AG09309 (cell line): Measurements from ENCODE around the gene NATD1.
A peak's percentile ranks its signal among the peaks of the same experiment; 100 is the strongest.

Experiments used
- DNase-seq: peaks from one replicate; pipeline ENCODE4 v3.0.0-alpha.2; 2010; ENCODE audit warnings: low read depth
- H3K4me3 ChIP-seq: 2 replicates; pipeline ENCODE4 v1.5.1; 2011; ENCODE audit warnings: mild to moderate bottlenecking, low read depth, low read length, moderate library complexity; ENCODE audit not compliant: control insufficient read depth
- TF ChIP-seq, protein P1 (sequence below): IDR thresholded peaks from 2 replicates; pipeline ENCODE4 v1.5.1; 2011; ENCODE audit warnings: mild to moderate bottlenecking, low read depth, low read length, inconsistent platforms; ENCODE audit not compliant: insufficient read depth, control insufficient read depth; ENCODE audit errors: missing control alignments

The NATD1 gene

GRCh38 chr17:21214777-21215541, 38.3 kb downstream of the NATD1 start:
- DNase-seq = no peak
- H3K4me3 ChIP-seq = peak overlapping the region; percentile 98
- TF ChIP-seq, protein P1, sequence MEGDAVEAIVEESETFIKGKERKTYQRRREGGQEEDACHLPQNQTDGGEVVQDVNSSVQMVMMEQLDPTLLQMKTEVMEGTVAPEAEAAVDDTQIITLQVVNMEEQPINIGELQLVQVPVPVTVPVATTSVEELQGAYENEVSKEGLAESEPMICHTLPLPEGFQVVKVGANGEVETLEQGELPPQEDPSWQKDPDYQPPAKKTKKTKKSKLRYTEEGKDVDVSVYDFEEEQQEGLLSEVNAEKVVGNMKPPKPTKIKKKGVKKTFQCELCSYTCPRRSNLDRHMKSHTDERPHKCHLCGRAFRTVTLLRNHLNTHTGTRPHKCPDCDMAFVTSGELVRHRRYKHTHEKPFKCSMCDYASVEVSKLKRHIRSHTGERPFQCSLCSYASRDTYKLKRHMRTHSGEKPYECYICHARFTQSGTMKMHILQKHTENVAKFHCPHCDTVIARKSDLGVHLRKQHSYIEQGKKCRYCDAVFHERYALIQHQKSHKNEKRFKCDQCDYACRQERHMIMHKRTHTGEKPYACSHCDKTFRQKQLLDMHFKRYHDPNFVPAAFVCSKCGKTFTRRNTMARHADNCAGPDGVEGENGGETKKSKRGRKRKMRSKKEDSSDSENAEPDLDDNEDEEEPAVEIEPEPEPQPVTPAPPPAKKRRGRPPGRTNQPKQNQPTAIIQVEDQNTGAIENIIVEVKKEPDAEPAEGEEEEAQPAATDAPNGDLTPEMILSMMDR = no peak

DNA sequence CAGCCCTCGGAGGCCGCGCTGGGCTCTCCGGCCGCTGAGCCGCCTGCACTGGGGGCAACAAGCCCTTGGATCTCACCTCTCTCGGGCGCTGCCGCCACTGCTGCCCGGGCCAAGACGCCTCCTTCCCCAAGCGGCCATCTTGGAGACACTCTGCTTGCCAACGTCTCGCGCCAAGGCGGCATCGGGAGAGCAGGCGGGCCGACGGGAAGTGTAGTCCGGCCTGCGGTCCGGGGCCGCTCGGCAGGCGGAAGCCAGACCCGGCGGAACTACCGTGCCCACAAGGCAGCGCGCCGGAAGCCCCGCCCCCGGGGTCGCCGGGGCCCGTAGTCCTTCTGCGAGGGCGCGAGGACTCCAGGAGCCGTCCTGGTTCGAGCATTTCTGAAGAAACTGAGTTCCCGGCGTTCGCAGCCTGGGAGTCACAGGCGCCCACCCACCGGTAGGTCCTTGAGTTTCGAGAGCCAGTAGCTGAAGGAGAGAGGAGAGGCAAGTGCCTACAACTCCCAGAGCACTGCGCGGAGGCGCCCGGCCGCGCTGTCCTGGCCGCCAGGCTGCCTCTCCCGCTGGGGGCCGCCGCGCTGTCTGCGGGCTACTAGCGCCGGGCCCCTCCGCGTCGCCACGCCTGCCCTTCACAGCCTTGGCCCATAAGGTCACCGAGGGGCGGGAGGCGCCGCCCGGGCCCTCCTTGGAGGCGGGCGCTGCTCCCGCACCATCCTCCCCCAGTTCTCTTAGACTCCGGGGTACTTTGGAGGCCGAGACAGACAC, 39.0 kb downstream of the NATD1 start, which contains the start of gene TMEM11:
Gene TMEM11 (minus strand): TSS at position 147 of the 762 bp plus-strand sequence. CDS start 9 bp downstream, at position 138.
- TF ChIP-seq, protein P1 = no peak
- H3K4me3 ChIP-seq = peak within 1 kb of the TSS; percentile 98

DNA sequence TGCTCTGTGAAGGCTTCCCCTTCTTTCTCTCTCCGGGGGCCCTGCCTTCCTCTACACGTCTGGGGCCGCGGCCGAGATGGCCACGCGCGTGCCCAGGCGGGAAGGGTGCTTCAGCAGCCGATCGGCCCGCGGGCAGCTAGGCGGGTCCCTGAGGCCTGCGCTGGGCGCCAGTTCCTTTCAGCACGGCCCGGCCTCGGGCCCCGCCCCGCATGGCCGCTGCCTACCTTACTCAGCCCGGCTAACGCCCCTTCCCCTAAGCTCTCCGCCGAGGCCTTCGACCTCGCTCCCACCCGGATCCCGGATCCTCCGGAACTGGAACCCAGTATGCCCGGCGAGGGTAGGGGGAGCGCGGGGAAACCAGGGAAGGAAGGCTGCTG, 39.6 kb downstream of the NATD1 start:
- no peak for DNase-seq
- H3K4me3 ChIP-seq = peak overlapping the region; percentile 98
- TF ChIP-seq, protein P1 = no peak

More for the DNA sequence above, 39.0 kb downstream of the NATD1 start, which contains the start of gene TMEM11:
- DNase-seq = peak; percentile 79

DNA sequence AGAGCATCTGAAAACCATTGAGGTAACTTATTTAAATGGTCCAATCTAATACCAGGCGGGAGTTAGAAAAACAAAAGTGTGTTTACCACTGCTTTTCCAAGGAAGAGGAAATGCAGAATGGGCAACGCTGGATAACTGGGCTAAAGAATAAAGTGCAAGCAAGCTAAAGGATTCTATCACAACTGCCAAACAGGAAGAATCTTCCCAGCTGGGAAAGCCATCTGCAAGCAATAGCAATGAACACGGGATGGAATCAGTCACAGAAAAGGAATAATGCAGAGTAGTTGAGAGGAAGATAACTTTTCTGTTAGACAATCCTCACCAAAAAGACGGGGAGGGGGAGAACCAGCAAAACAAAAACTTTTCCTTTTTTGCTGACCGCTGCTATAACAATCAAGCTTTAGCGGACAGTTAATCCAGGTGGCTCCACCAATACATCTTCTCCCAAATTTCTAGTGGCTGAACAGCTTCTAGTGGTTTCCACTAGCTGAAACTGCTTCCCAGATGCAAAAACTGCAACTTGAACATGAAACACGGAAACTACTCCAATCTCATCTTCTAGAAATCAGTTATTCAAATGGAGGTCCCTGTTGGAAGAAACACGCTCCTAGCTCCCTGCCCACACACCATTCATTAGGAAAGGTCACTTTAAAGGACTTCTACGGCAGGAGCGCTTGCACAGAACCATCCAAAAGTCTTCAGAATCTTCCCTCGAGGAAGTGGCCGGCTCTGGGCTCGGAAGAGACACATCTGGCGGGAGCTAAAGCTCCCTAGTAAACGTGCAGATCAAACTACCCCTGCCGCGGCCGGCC, 40.2 kb downstream of the NATD1 start:
- DNase-seq = no peak
- H3K4me3 ChIP-seq = peak overlapping the region; percentile 98
- TF ChIP-seq, protein P1 = no peak

DNA sequence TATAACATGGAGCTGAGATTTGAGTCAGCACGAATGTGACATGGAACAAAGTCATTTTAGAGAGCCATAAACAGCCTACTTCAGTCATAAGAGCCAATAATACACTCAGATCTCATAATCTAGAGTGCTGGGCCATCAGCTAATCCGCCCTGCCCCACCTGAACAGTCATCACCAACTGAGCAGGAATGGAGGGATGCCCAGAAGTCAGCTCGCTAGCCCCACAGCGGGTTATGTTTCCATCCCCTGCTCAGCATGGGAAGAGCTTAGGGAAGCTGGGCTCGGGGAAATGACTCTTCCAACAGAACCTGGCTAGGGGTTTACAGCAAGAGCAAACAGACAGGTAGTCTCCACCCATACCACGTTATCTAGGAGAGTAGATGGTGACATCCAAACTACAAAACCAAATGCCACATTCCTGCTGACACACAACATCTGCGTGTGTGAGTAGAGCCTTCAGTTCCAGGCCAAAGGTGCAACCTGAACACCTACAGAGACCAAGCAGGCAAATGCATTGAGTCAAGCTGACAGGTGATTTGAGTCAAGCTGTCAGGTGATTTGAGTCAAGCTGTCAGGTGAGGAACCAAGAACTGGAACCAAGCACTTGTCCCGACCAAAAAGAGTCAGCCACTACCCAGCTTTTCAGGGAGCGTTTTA, 41.3 kb downstream of the NATD1 start:
- no peak overlapping the region for H3K4me3 ChIP-seq
- DNase-seq = no peak
- TF ChIP-seq, protein P1 = no peak
